A549 (cell line): ENCODE measurements around the gene TMED6. TPM values are rescaled to one million over a fixed set of nuclear protein-coding genes. Genes with fewer than 3 reads are reported as not detected.
A peak's percentile ranks its signal among the peaks of the same experiment; 100 is the strongest.

ENCODE experiments used
- ATAC-seq, 2 experiments: fragments of 200-7000 bp in 1 of 2; fragments of >200 bp in 1 of 2; cut with Nextera tagmentation in 1 of 2; cut with Tn5 transposase in 1 of 2; 3 replicates each; pipeline versions ENCODE4 v1.8.0 to v1.9.1; 2018 to 2020; ENCODE audit warnings: mild to moderate bottlenecking in 1 of 2, moderate library complexity in 1 of 2
- CTCF ChIA-PET: fragments of 300-600 bp; sonication (Branson Sonifier 250); formaldehyde crosslinking; extraction: SDS; loops from one replicate; lab custom pipeline; 2021; ENCODE audit warnings: antibody characterized with exemption, inconsistent platforms; lab: Yijun Ruan, JAX
- POLR2A ChIA-PET: fragments of 350-600 bp; formaldehyde crosslinking; extraction: SDS; loops from one replicate; lab custom pipeline; 2021; ENCODE audit warnings: antibody characterized with exemption, inconsistent platforms; lab: Yijun Ruan, JAX
- DNase-seq, 2 experiments: peaks; one replicate each; pipeline versions ENCODE4 v3.0.0 to v3.0.0-alpha.2; 2011 to 2016; ENCODE audit warnings: low read depth in 1 of 2, low spot score in 1 of 2
- FAIRE-seq: peaks from 2 replicates; lab custom pipeline; 2011; peaks lifted over from hg19 to GRCh38; lab: Jason Lieb, UNC
- H3K27ac ChIP-seq, 2 experiments: fragments of >200 bp; sonication (Bioruptor Twin); formaldehyde crosslinking; 3 replicates each; pipeline ENCODE4 v1.5.1; 2016 to 2017
- H3K4me1 ChIP-seq: fragments of >200 bp; sonication (Bioruptor Twin); formaldehyde crosslinking; 3 replicates; pipeline ENCODE4 v1.6.1; 2016
- H3K4me2 ChIP-seq: fragments of >200 bp; sonication (Bioruptor Twin); formaldehyde crosslinking; 3 replicates; pipeline ENCODE4 v1.6.1; 2016
- H3K4me3 ChIP-seq: fragments of >200 bp; sonication (Bioruptor Twin); formaldehyde crosslinking; 3 replicates; pipeline ENCODE4 v1.5.1; 2016
- H3K9me3 ChIP-seq: fragments of >200 bp; sonication (Bioruptor Twin); formaldehyde crosslinking; 3 replicates; pipeline ENCODE4 v1.6.1; 2016
- BCL3 ChIP-seq: fragments of >200 bp; sonication (Bioruptor Twin); formaldehyde crosslinking; IDR thresholded peaks from 3 replicates; pipeline ENCODE4 v1.6.1; 2016
- BHLHE40 ChIP-seq: IDR thresholded peaks from 2 replicates; pipeline ENCODE4 v1.6.1; 2012; ENCODE audit warnings: low read depth, low read length, inconsistent platforms
- CBX2 ChIP-seq: fragments of 200-600 bp; sonication (generic); IDR thresholded peaks from 2 replicates; pipeline ENCODE4 v1.6.1; 2016; ENCODE audit warnings: low read depth, mild to moderate bottlenecking, borderline replicate concordance
- CHD2 ChIP-seq: fragments of 150-350 bp; IDR thresholded peaks from 2 replicates; pipeline ENCODE4 v1.6.1; 2014; ENCODE audit warnings: low read length; ENCODE audit not compliant: partially characterized antibody
- E2F6 ChIP-seq: IDR thresholded peaks from 2 replicates; pipeline ENCODE4 v1.6.1; 2012; ENCODE audit warnings: low read depth, borderline replicate concordance
- EHF ChIP-seq: fragments of 250-450 bp; sonication (Bioruptor Pico); IDR thresholded peaks from 2 replicates; pipeline ENCODE4 v1.5.0; 2020; ENCODE audit warnings: mild to moderate bottlenecking
- ELK1 ChIP-seq: fragments of 150-350 bp; IDR thresholded peaks from 2 replicates; pipeline ENCODE4 v1.6.1; 2014; ENCODE audit warnings: low read depth, mild to moderate bottlenecking, low read length
- GATA3 ChIP-seq: IDR thresholded peaks from 2 replicates; pipeline ENCODE4 v1.6.1; 2012; ENCODE audit warnings: borderline replicate concordance
- HOXA7 ChIP-seq: fragments of 250-450 bp; sonication (Bioruptor Pico); IDR thresholded peaks from 2 replicates; pipeline ENCODE4 v1.5.0; 2020; ENCODE audit warnings: mild to moderate bottlenecking, moderate library complexity
- HOXB13 ChIP-seq: fragments of 250-450 bp; sonication (Bioruptor Pico); IDR thresholded peaks from 2 replicates; pipeline ENCODE4 v1.5.0; 2020; ENCODE audit warnings: low read depth, mild to moderate bottlenecking, moderate library complexity
- HOXB5 ChIP-seq: fragments of 250-450 bp; sonication (Bioruptor Pico); IDR thresholded peaks from 2 replicates; pipeline ENCODE4 v1.5.0; 2020; ENCODE audit warnings: mild to moderate bottlenecking, moderate library complexity
- JUN ChIP-seq, 2 experiments: fragments of >200 bp; sonication (Bioruptor Twin); formaldehyde crosslinking; IDR thresholded peaks; 2 replicates in 1 of 2; 3 replicates in 1 of 2; pipeline ENCODE4 v1.6.1; 2016 to 2017
- JUNB ChIP-seq: fragments of >200 bp; sonication (Bioruptor Twin); formaldehyde crosslinking; IDR thresholded peaks from 2 replicates; pipeline ENCODE4 v1.6.1; 2016
- MAFK ChIP-seq: fragments of 450-650 bp; IDR thresholded peaks from 2 replicates; pipeline ENCODE4 v1.6.1; 2014; ENCODE audit not compliant: partially characterized antibody
- MAX ChIP-seq: IDR thresholded peaks from 2 replicates; pipeline ENCODE4 v1.6.1; 2012
- MYC ChIP-seq: IDR thresholded peaks from 2 replicates; pipeline ENCODE4 v1.6.1; 2012; ENCODE audit warnings: mild to moderate bottlenecking, inconsistent platforms, low read length, improper control_type of control experiment, borderline replicate concordance
- NPAS2 ChIP-seq: fragments of 250-450 bp; sonication (Bioruptor Pico); IDR thresholded peaks from 2 replicates; pipeline ENCODE4 v1.8.0; 2022; ENCODE audit warnings: mild to moderate bottlenecking, moderate library complexity, borderline replicate concordance
- PBX3 ChIP-seq: IDR thresholded peaks from 2 replicates; pipeline ENCODE4 v1.6.1; 2012
- PHF8 ChIP-seq: fragments of 200-600 bp; sonication (generic); IDR thresholded peaks from 2 replicates; pipeline ENCODE4 v1.6.1; 2016; ENCODE audit warnings: low read depth, mild to moderate bottlenecking, antibody characterized with exemption, moderate library complexity, borderline replicate concordance
- POLR2A ChIP-seq: IDR thresholded peaks from 2 replicates; pipeline ENCODE4 v1.6.1; 2012; ENCODE audit warnings: mild to moderate bottlenecking, low read length
- POLR2AphosphoS2 ChIP-seq: conservative IDR thresholded peaks from 2 replicates; pipeline ENCODE4 v1.6.1; 2012; ENCODE audit warnings: low read length, improper control_type of control experiment, inconsistent platforms
- RARB ChIP-seq: fragments of 250-450 bp; sonication (Bioruptor Pico); IDR thresholded peaks from 2 replicates; pipeline ENCODE4 v1.8.0; 2021; ENCODE audit warnings: mild to moderate bottlenecking, moderate library complexity
- RCOR1 ChIP-seq: fragments of 150-350 bp; IDR thresholded peaks from 2 replicates; pipeline ENCODE4 v1.6.1; 2014; ENCODE audit warnings: antibody characterized with exemption, low read length, low read depth
- RFX5 ChIP-seq: fragments of 450-650 bp; IDR thresholded peaks from 2 replicates; pipeline ENCODE4 v1.7.1; 2014; ENCODE audit warnings: antibody characterized with exemption, mild to moderate bottlenecking, moderate library complexity
- TFCP2L1 ChIP-seq: fragments of 250-450 bp; sonication (Bioruptor Pico); IDR thresholded peaks from 2 replicates; pipeline ENCODE4 v1.5.0; 2021; ENCODE audit warnings: mild to moderate bottlenecking
- TP53 ChIP-seq: fragments of 250-450 bp; sonication (Bioruptor Pico); IDR thresholded peaks from 2 replicates; pipeline ENCODE4 v1.5.0; 2021; ENCODE audit warnings: mild to moderate bottlenecking, moderate library complexity
- USF2 ChIP-seq: fragments of 450-650 bp; IDR thresholded peaks from 2 replicates; pipeline ENCODE4 v1.6.1; 2014; ENCODE audit warnings: antibody characterized with exemption
- ZNF302 ChIP-seq: fragments of 250-450 bp; sonication (Bioruptor Pico); IDR thresholded peaks from 2 replicates; pipeline ENCODE4 v1.9.0; 2021; ENCODE audit warnings: inconsistent platforms, mild to moderate bottlenecking, moderate library complexity
- ZSCAN20 ChIP-seq: fragments of 250-450 bp; sonication (Bioruptor Pico); IDR thresholded peaks from 2 replicates; pipeline ENCODE4 v1.8.0; 2022; ENCODE audit warnings: mild to moderate bottlenecking, moderate library complexity
- WGBS: methylation state at CpG from one replicate; pipeline ENCODE4 v1.1.6; 2017; ENCODE audit errors: missing lambda C conversion rate; 5-methylcytosine and 5-hydroxymethylcytosine counted together
- polyA plus RNA-seq, 4 experiments: library from polyadenylated mRNA; depleted of rRNA in 3 of 4; stranded (reverse); fragments of >200 nt; fragmentation: RNase III in 1 of 4; extraction: RNeasy Plus Mini Kit Qiagen cat#74134 plus additional on column Dnase treatment in 1 of 4; gene quantifications; 2 replicates in 3 of 4; 3 replicates in 1 of 4; pipeline ENCODE4 v1.2.3, GENCODE V29; 2011 to 2017

Gene TMED6
- polyA plus RNA-seq, 2 of the 4 experiments (the other 2 are of a cell fraction), result 0.19 TPM; not detected in 1

- Histone ChIP-seq H3K4me3 (no peak overlapping the region), H3K9me3 (no peaks in the 10 kb centered on the region), H3K27ac (no peak overlapping the region), H3K4me2 (no peak overlapping the region), H3K4me1 (peaks cover 17% of the 10 kb centered on the region; the same call in 1 of the 3 replicates)
- no peak for FAIRE-seq
- WGBS, result 95% methylated on average over 9 of the region's 9 CpGs
- no peak for ATAC-seq
- POLR2A ChIA-PET, result no interaction called here
- CTCF ChIA-PET, result interaction anchor here (1.2 to 5.0 kb wide), 3 partner anchors 8 to 24 kb away, joined by 3 to 44 read pairs (median 6); partner anchors contain the start of gene PDF
- DNase-seq, result no peak
- TF ChIP-seq MAX (no peak), USF2 (no peak), ZSCAN20 (no peak), ZNF302 (CRISPR knock-in tag) (no peak), HOXB13 (CRISPR knock-in tag) (no peak), BHLHE40 (no peak), RARB (no peak), MAFK (no peak), EHF (CRISPR knock-in tag) (no peak), HOXA7 (CRISPR knock-in tag) (no peak), RCOR1 (no peak)
These were observed 16.9 kb downstream of the TMED6 start for GRCh38 chr16:69334696-69335095.

- TF ChIP-seq POLR2AphosphoS2, result 0 out of 2 replicates have a peak, but pooled peaks have one; percentile 53
- peak; percentile 23; the same call in 1 of the 2 replicates for TF ChIP-seq PHF8
- TF ChIP-seq CHD2, result no peak
- TF ChIP-seq JUNB, result no peak
- peak; percentile 87; the same call in 1 of the 2 replicates for TF ChIP-seq POLR2A
- TF ChIP-seq RFX5, result 0 out of 2 replicates have a peak, but pooled peaks have one; percentile 21
- TF ChIP-seq HOXB5 (CRISPR knock-in tag), result 0 out of 2 replicates have a peak, but pooled peaks have one; percentile 27
- TF ChIP-seq GATA3, result peak; percentile 62
- peak; percentile 69; the same call in 1 of the 2 replicates for TF ChIP-seq NPAS2 (CRISPR knock-in tag)
- no peak for TF ChIP-seq ELK1
- TF ChIP-seq JUN (IDR thresholded peaks at IDR 0.05), result peak; percentile 61 to 96; a peak in 4 of 5 replicates
- peak; percentile 85 for TF ChIP-seq MAX
- 0 out of 2 replicates have a peak, but pooled peaks have one; percentile 32 for TF ChIP-seq MYC
- peak; percentile 93 for TF ChIP-seq E2F6
- peak; percentile 85 for TF ChIP-seq PBX3
- peak; percentile 90; the same call in 1 of the 2 replicates for TF ChIP-seq TFCP2L1 (CRISPR knock-in tag)
- peak; percentile 94; the same call in 2 of the 3 replicates for TF ChIP-seq BCL3
- 0 out of 2 replicates have a peak, but pooled peaks have one; percentile 57 for TF ChIP-seq TP53 (CRISPR knock-in tag)
- TF ChIP-seq CBX2, result no peak
- TF ChIP-seq BHLHE40, result no peak
- ATAC-seq (peak; percentile 94 to 95), DNase-seq (peak; percentile 93 to 94), FAIRE-seq (no peak)
- POLR2A ChIA-PET, result interaction anchor here (0.5 to 1.8 kb wide), 3 partner anchors 12 to 191 kb away, joined by 4 to 7 read pairs (median 5); no protein-coding TSS in a partner anchor
- Histone ChIP-seq H3K4me1 (peaks cover 39% of the 10 kb centered on the region), H3K4me2 (peak within 1 kb of the TSS; percentile 99), H3K4me3 (peak within 1 kb of the TSS; percentile 76), H3K27ac (peak within 1 kb of the TSS; percentile 93 to 94), H3K9me3 (no peaks in the 10 kb centered on the region)
- CTCF ChIA-PET, result interaction anchor here (0.7 to 8.9 kb wide), 6 partner anchors 7 to 180 kb away, joined by 3 to 44 read pairs (median 5); partner anchors contain the start of genes COG8, NIP7 and TMED6
- 0% methylated on average over 11 of the region's 93 CpGs for WGBS
These were observed 21.1 kb downstream of the TMED6 start, which contains the start of gene PDF for GRCh38 chr16:69330286-69331109. Gene PDF, minus strand, starts transcription at chr16:69330588. Its CDS starts 18 bp downstream, at chr16:69330570.
